ENCODE data around the gene DEFB112. TPM values are rescaled to one million over a fixed set of nuclear protein-coding genes. Genes with fewer than 3 reads are reported as not detected.

DEFB112 gene
- total RNA-seq, 1 experiment from 2014 or later, result not detected

DNA sequence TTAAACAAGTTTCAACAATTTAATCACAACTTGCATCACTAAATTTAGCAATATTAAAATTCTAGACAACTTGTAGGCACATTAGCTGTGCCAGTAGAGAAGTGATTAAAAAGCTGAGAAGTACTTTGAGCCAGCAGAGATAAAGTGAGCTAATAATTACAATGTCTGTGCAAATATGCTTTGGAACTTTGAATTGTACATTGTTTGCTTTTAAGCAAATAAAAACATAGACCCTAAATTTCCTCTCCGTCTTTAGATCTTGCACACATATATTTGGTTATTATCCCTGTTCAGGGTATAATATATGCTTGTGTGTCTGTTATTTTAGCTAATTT lies 44.2 kb upstream of the DEFB112 start:
- Mint-ChIP-seq H3K27me3 (ENCODE audit: low read depth) (no peaks in the 10 kb centered on the region; the same call in 1 of the 2 replicates), H3K9me3 (no peaks in the 10 kb centered on the region), H3K4me1 (peaks cover 8% of the 10 kb centered on the region; the same call in 1 of the 2 replicates), H3K4me3 (no peak overlapping the region), H3K36me3 (no peaks in the 10 kb centered on the region), H3K27ac (no peak overlapping the region)
- DNase-seq (ENCODE audit: low spot score), result no peak
- ATAC-seq, result no peak
- peak; percentile 34; the same call in 1 of the 2 replicates for TF ChIP-seq GABPB1 (CRISPR knock-in tag; IDR thresholded peaks at IDR 0.05)
- TF ChIP-seq, protein P1, sequence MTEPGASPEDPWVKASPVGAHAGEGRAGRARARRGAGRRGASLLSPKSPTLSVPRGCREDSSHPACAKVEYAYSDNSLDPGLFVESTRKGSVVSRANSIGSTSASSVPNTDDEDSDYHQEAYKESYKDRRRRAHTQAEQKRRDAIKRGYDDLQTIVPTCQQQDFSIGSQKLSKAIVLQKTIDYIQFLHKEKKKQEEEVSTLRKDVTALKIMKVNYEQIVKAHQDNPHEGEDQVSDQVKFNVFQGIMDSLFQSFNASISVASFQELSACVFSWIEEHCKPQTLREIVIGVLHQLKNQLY (CRISPR knock-in tag; IDR thresholded peaks at IDR 0.05), result no peak
- POLR2A ChIA-PET, result no interaction called here
- CTCF ChIA-PET, result no interaction called here

- H3K4me1 Mint-ChIP-seq, result peaks cover 8% of the 10 kb centered on the region; the same call in 1 of the 2 replicates
- H3K27me3 Mint-ChIP-seq (ENCODE audit: low read depth), result no peaks in the 10 kb centered on the region; the same call in 1 of the 2 replicates
- CTCF ChIA-PET, result no interaction called here
- H3K4me3 Mint-ChIP-seq, result no peak overlapping the region
- H3K36me3 Mint-ChIP-seq, result no peaks in the 10 kb centered on the region
- TF ChIP-seq SMAD4 (CRISPR knock-in tag; IDR thresholded peaks at IDR 0.05) (no peak), GABPB1 (CRISPR knock-in tag; IDR thresholded peaks at IDR 0.05) (peak; percentile 80)
- no peak for DNase-seq (ENCODE audit: low spot score)
- no peak overlapping the region for H3K27ac Mint-ChIP-seq
- POLR2A ChIA-PET, result no interaction called here
- no peak for ATAC-seq
- no peaks in the 10 kb centered on the region for H3K9me3 Mint-ChIP-seq
Measured at GRCh38 chr6:50093116-50093937, 43.6 kb upstream of the DEFB112 start.

GRCh38 chr6:50091641-50092040 lies 41.9 kb upstream of the DEFB112 start:
- no peak for ATAC-seq
- Mint-ChIP-seq H3K27me3 (ENCODE audit: low read depth) (no peaks in the 10 kb centered on the region), H3K36me3 (no peaks in the 10 kb centered on the region), H3K4me1 (peaks cover 8% of the 10 kb centered on the region; the same call in 1 of the 2 replicates), H3K27ac (no peak overlapping the region), H3K9me3 (no peaks in the 10 kb centered on the region), H3K4me3 (no peak overlapping the region)
- no peak for DNase-seq (ENCODE audit: low spot score)
- POLR2A ChIA-PET, result no interaction called here
- CTCF ChIA-PET, result no interaction called here
- peak; percentile 43; the same call in 1 of the 2 replicates for TF ChIP-seq GABPB1 (CRISPR knock-in tag; IDR thresholded peaks at IDR 0.05)
- TF ChIP-seq, protein P2, sequence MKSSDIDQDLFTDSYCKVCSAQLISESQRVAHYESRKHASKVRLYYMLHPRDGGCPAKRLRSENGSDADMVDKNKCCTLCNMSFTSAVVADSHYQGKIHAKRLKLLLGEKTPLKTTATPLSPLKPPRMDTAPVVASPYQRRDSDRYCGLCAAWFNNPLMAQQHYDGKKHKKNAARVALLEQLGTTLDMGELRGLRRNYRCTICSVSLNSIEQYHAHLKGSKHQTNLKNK (CRISPR knock-in tag; IDR thresholded peaks at IDR 0.05), result no peak

DNA sequence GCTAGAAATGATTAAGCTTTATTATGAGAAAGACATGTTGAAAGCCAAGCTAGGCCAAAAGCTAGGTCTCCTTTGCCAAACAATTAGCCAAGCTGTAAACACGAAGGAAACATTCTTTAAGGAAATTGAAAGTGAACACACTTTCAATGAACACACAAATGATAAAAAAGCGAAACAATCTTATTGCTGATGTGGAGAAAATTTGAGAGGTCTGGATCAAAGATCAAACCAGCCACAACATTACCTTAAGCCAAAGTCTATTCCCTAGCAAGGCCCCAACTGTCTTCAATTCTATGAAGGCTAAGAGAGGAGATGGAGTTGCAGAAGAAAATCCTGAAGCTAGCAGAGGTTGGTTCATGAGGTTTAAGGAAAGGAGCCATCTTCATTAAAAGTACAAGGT lies 40.2 kb upstream of the DEFB112 start:
- CTCF ChIA-PET, result no interaction called here
- H3K4me3 Mint-ChIP-seq, result no peak overlapping the region

More for the DNA sequence above, 40.2 kb upstream of the DEFB112 start:
- POLR2A ChIA-PET, result no interaction called here
- ATAC-seq (no peak), DNase-seq (ENCODE audit: low spot score) (no peak)
- no peaks in the 10 kb centered on the region for H3K27me3 Mint-ChIP-seq (ENCODE audit: low read depth)
- no peaks in the 10 kb centered on the region for H3K36me3 Mint-ChIP-seq
- no peaks in the 10 kb centered on the region for H3K9me3 Mint-ChIP-seq
- no peak overlapping the region for H3K27ac Mint-ChIP-seq
- peaks cover 4% of the 10 kb centered on the region; the same call in 1 of the 2 replicates for H3K4me1 Mint-ChIP-seq
- no peak for TF ChIP-seq HMGA2 (CRISPR knock-in tag; IDR thresholded peaks at IDR 0.05)
- no peak for TF ChIP-seq ZNF512 (CRISPR knock-in tag; IDR thresholded peaks at IDR 0.05; ENCODE audit: borderline replicate concordance)
- no peak for TF ChIP-seq STAT6 (CRISPR knock-in tag; conservative IDR thresholded peaks at IDR 0.05; ENCODE audit: low read depth)
- no peak for TF ChIP-seq SP1 (CRISPR knock-in tag; conservative IDR thresholded peaks at IDR 0.05)
